Gastrocnemius medialis (tissue), 4 donors: ENCODE results near the gene PPP1R7.

Experiments
- CTCF ChIP-seq, 5 experiments: fragments of 450-650 bp in 3 of 5; fragments of 200-600 bp in 2 of 5; sonication (generic) in 2 of 5; IDR thresholded peaks in 4 of 5; conservative IDR thresholded peaks in 1 of 5; 1 replicate in 4 of 5; 2 replicates in 1 of 5; pipeline ENCODE4 v1.5.1; 2016 to 2019; ENCODE audit warnings: antibody characterized with exemption in 5 of 5, mild to moderate bottlenecking in 3 of 5, moderate library complexity in 3 of 5
- POLR2A ChIP-seq, 2 donors: fragments of 450-650 bp; IDR thresholded peaks; one replicate each; pipeline ENCODE4 v1.6.1; 2017; ENCODE audit warnings: antibody characterized with exemption in 2 of 2, mild to moderate bottlenecking in 2 of 2, moderate library complexity in 2 of 2

GRCh38 chr2:241207151-241207550, 56.9 kb downstream of the PPP1R7 start:
- TF ChIP-seq CTCF (IDR thresholded peaks at IDR 0.05 in 4 of 5, conservative IDR thresholded peaks at IDR 0.05 in 1 of 5) (no peak), POLR2A (IDR thresholded peaks at IDR 0.05) (no peak)
